HepG2 (cell line): ENCODE measurements around the gene ZNF443. TPM values are rescaled to one million over a fixed set of nuclear protein-coding genes. Genes with fewer than 3 reads are reported as not detected.

Experiments
- ATAC-seq: fragments of 200-7000 bp; cut with Tn5 transposase; 3 replicates; pipeline ENCODE4 v1.9.1; 2020; ENCODE audit warnings: mild to moderate bottlenecking, moderate library complexity
- BruUV-seq: library from RNA; stranded (reverse); fragments of 400-500 nt; replicated peaks from 2 replicates; lab custom pipeline; 2021; lab: Mats Ljungman, UMichigan
- CTCF ChIA-PET: fragments of 300-600 bp; formaldehyde crosslinking; extraction: SDS; loops from one replicate; lab custom pipeline; 2021; ENCODE audit warnings: low total read pairs, inconsistent platforms, low intra/inter-chr PET ratio; lab: Yijun Ruan, JAX
- POLR2A ChIA-PET: fragments of 350-600 bp; sonication (Branson Sonifier 250); formaldehyde crosslinking; loops from one replicate; lab custom pipeline; 2020; ENCODE audit warnings: antibody characterized with exemption, inconsistent platforms; lab: Yijun Ruan, JAX
- DNase-seq: peaks from one replicate; pipeline ENCODE4 v3.0.0-alpha.2; 2015; ENCODE audit warnings: low spot score
- FAIRE-seq: peaks from 3 replicates; lab custom pipeline; 2011; peaks lifted over from hg19 to GRCh38; lab: Jason Lieb, UNC
- H2AFZ ChIP-seq: one replicate; pipeline ENCODE4 v1.6.1; 2011; ENCODE audit warnings: low read length, inconsistent platforms
- H3K27ac ChIP-seq: fragments of 300-600 bp; 3 replicates; pipeline ENCODE4 v1.8.0; 2011; ENCODE audit warnings: mixed run types, mild to moderate bottlenecking, mixed read lengths, low read length, inconsistent platforms; ENCODE audit not compliant: insufficient read depth; ENCODE audit errors: extremely low read length
- H3K27me3 ChIP-seq, 2 experiments: fragments of 200-600 bp in 1 of 2; 2 replicates in 1 of 2; 3 replicates in 1 of 2; pipeline versions ENCODE4 v1.6.0 to v1.8.0; 2011; ENCODE audit warnings: low read length in 2 of 2, mild to moderate bottlenecking in 2 of 2, moderate library complexity in 2 of 2, inconsistent platforms in 1 of 2; ENCODE audit not compliant: insufficient read depth in 2 of 2, control insufficient read depth in 1 of 2
- H3K36me3 ChIP-seq, 2 experiments: fragments of 200-600 bp in 1 of 2; replicated peaks in 1 of 2; 2 replicates in 1 of 2; 3 replicates in 1 of 2; pipeline versions ENCODE4 v1.5.1 to v1.8.0; 2011; ENCODE audit warnings: low read length in 2 of 2, inconsistent platforms in 1 of 2; ENCODE audit not compliant: insufficient read depth in 2 of 2, control insufficient read depth in 1 of 2
- H3K4me1 ChIP-seq: 2 replicates; pipeline ENCODE4 v1.5.1; 2012; ENCODE audit warnings: low read length, inconsistent platforms; ENCODE audit not compliant: insufficient read depth
- H3K4me2 ChIP-seq: 2 replicates; pipeline ENCODE4 v1.6.0; 2011; ENCODE audit warnings: low read depth, low read length, inconsistent platforms
- H3K4me3 ChIP-seq, 3 experiments: fragments of 200-600 bp in 1 of 3; sonication (generic), shearing (Covaris generic) in 1 of 3; replicated peaks in 1 of 3; 2 replicates each; pipeline ENCODE4 v1.5.1; 2011 to 2016; ENCODE audit warnings: low read length in 3 of 3, inconsistent platforms in 2 of 3, low read depth in 2 of 3, mild to moderate bottlenecking in 2 of 3, control low read depth in 1 of 3, mixed read lengths in 1 of 3; ENCODE audit not compliant: insufficient read depth in 1 of 3
- H3K79me2 ChIP-seq: one replicate; pipeline ENCODE4 v1.6.1; 2011; ENCODE audit warnings: low read length, inconsistent platforms; ENCODE audit not compliant: insufficient read depth
- H3K9ac ChIP-seq: 2 replicates; pipeline ENCODE4 v1.6.0; 2011; ENCODE audit warnings: mild to moderate bottlenecking, low read depth, low read length, inconsistent platforms; ENCODE audit not compliant: insufficient read depth
- H3K9me3 ChIP-seq: 2 replicates; pipeline ENCODE4 v1.5.1; 2012; ENCODE audit warnings: mild to moderate bottlenecking, low read length
- H4K20me1 ChIP-seq: 2 replicates; pipeline ENCODE4 v1.6.0; 2011; ENCODE audit warnings: inconsistent platforms, mild to moderate bottlenecking, low read length, moderate library complexity; ENCODE audit not compliant: insufficient read depth
- ATF7 ChIP-seq, 2 experiments: fragments of 450-650 bp in 1 of 2; sonication (generic) in 1 of 2; formaldehyde crosslinking in 1 of 2; IDR thresholded peaks; 2 replicates each; pipeline versions ENCODE4 v1.4.0 to v1.6.1; 2016 to 2020; ENCODE audit warnings: antibody characterized with exemption in 1 of 2, mild to moderate bottlenecking in 1 of 2, missing genetic modification reagents in 1 of 2
- FOXA3 ChIP-seq: IDR thresholded peaks from 2 replicates; pipeline ENCODE4 v1.6.1; 2016; ENCODE audit warnings: missing genetic modification reagents, missing compliant biosample characterization
- GZF1 ChIP-seq: sonication (generic); formaldehyde crosslinking; IDR thresholded peaks from 2 replicates; pipeline ENCODE4 v1.5.1; 2020; ENCODE audit warnings: mild to moderate bottlenecking, missing genetic modification reagents
- HHEX ChIP-seq: IDR thresholded peaks from 2 replicates; pipeline ENCODE4 v1.6.1; 2016; ENCODE audit warnings: control low read depth
- MATR3 ChIP-seq: sonication (generic); formaldehyde crosslinking; IDR thresholded peaks from 2 replicates; pipeline ENCODE4 v1.4.0; 2020; ENCODE audit warnings: missing genetic modification reagents
- REST ChIP-seq, 2 experiments: IDR thresholded peaks; 2 replicates each; pipeline ENCODE4 v1.6.1; 2011 to 2012; ENCODE audit warnings: low read length in 2 of 2, borderline replicate concordance in 1 of 2, low read depth in 1 of 2, mild to moderate bottlenecking in 1 of 2, moderate library complexity in 1 of 2
- SIN3A ChIP-seq: IDR thresholded peaks from 2 replicates; pipeline ENCODE4 v1.6.1; 2011; ENCODE audit warnings: low read depth, mild to moderate bottlenecking, control low read depth, low read length, borderline replicate concordance
- U2AF1 ChIP-seq: fragments of 200-400 bp; formaldehyde crosslinking; optimal IDR thresholded peaks from 2 replicates; pipeline ENCODE3; 2017; ENCODE audit warnings: mild to moderate bottlenecking, low read depth, low read length
- ZBTB21 ChIP-seq: sonication (generic); formaldehyde crosslinking; IDR thresholded peaks from 2 replicates; pipeline ENCODE4 v1.4.0; 2020; ENCODE audit warnings: missing genetic modification reagents
- ZNF142 ChIP-seq: sonication (generic); formaldehyde crosslinking; IDR thresholded peaks from 2 replicates; pipeline ENCODE4 v1.4.0; 2020; ENCODE audit warnings: missing genetic modification reagents
- ZNF205 ChIP-seq: IDR thresholded peaks from 2 replicates; pipeline ENCODE4 v1.6.1; 2018; ENCODE audit warnings: missing biosample characterization, missing genetic modification reagents
- ZNF800 ChIP-seq: sonication (generic); formaldehyde crosslinking; IDR thresholded peaks from 2 replicates; pipeline ENCODE4 v1.4.0; 2020; ENCODE audit warnings: missing genetic modification reagents
- WGBS: methylation state at CpG from one replicate; pipeline ENCODE4 v1.1.6; 2017; ENCODE audit warnings: low lambda C conversion rate; 5-methylcytosine and 5-hydroxymethylcytosine counted together
- in situ Hi-C: cut with HindIII; loops from 2 replicates; pipeline ENCODE4 v1.10.0; 2017; ENCODE audit warnings: low pct_unique_long_range_greater_than_20kb; ENCODE audit not compliant: extremely low pct_ligation_motif_present
- intact Hi-C: fragments of 100-400 bp; cut with micrococcal nuclease; formaldehyde crosslinking; loops from one replicate; pipeline ENCODE4 v1.10.0; 2022; ENCODE audit not compliant: unreplicated experiment
- polyA plus RNA-seq, 8 experiments: library from polyadenylated mRNA; depleted of rRNA in 3 of 8; stranded (reverse) in 7 of 8; unstranded in 1 of 8; fragments of >200 nt; fragmentation: Illumina TruSeq in 4 of 8; extraction: Trizol in 4 of 8; gene quantifications; 2 replicates each; pipeline versions ENCODE4 v1.2.1 to v1.2.3, GENCODE V29; 2011 to 2016; ENCODE audit warnings: low read depth in 4 of 8, missing spikeins in 1 of 8, mixed read lengths in 1 of 8; ENCODE audit not compliant: insufficient read depth in 1 of 8
- total RNA-seq, 5 experiments: library from RNA; depleted of rRNA; stranded (reverse); fragments of >200 nt; fragmentation: Illumina TruSeq; extraction: Trizol; gene quantifications; 2 replicates each; pipeline ENCODE4 v1.2.3, GENCODE V29; 2016; ENCODE audit warnings: low read depth in 1 of 5

Gene ZNF443
- total and polyA plus RNA-seq, 2 of the 13 experiments (the other 11 are each of a cell fraction or from before 2014, with no cell fraction given): 3.6 to 19.0 TPM

- intact Hi-C loops (no loop called here), in situ Hi-C loops (no loop called here)
- FAIRE-seq (no peak), ATAC-seq (peak; percentile 64), DNase-seq (no peak)
- BruUV-seq: no TSS peak
- WGBS: 4% methylated on average over 5 of the region's 11 CpGs
- Histone ChIP-seq H2AFZ (peak overlapping the region; percentile 79), H3K9me3 (no peaks in the 10 kb centered on the region), H3K4me3 (peak overlapping the region; percentile 88 to 100 (median 93)), H3K79me2 (peaks cover 28% of the 10 kb centered on the region), H3K27ac (peak overlapping the region; percentile 57), H3K9ac (peak overlapping the region; percentile 77), H3K27me3 (no peaks in the 10 kb centered on the region), H3K4me1 (peaks cover 37% of the 10 kb centered on the region), H4K20me1 (no peaks in the 10 kb centered on the region), H3K4me2 (peak overlapping the region; percentile 86), H3K36me3 (no peaks in the 10 kb centered on the region)
- POLR2A ChIA-PET: interaction anchor here (0.8 to 6.1 kb wide), 2 partner anchors 11 to 47 kb away, joined by 3 to 62 read pairs; no protein-coding TSS in a partner anchor
- CTCF ChIA-PET: no interaction called here
- TF ChIP-seq ATF7 (IDR thresholded peaks at IDR 0.05) (0 out of 2 replicates have a peak, but pooled peaks have one; percentile 24), ATF7 (CRISPR knock-in tag; IDR thresholded peaks at IDR 0.05) (no peak), ZBTB21 (CRISPR knock-in tag) (peak; percentile 21; the same call in 1 of the 2 replicates), ZNF800 (CRISPR knock-in tag) (0 out of 2 replicates have a peak, but pooled peaks have one; percentile 19), REST (IDR thresholded peaks at IDR 0.05; ENCODE audit: borderline replicate concordance in 1 of 2, low read depth in 1 of 2, low read length in 2 of 2) (no peak), HHEX (CRISPR knock-in tag) (no peak), MATR3 (no peak), ZNF205 (CRISPR knock-in tag) (no peak), SIN3A (0 out of 2 replicates have a peak, but pooled peaks have one; percentile 31), ZNF142 (0 out of 2 replicates have a peak, but pooled peaks have one; percentile 2), FOXA3 (CRISPR knock-in tag) (0 out of 2 replicates have a peak, but pooled peaks have one; percentile 1), GZF1 (0 out of 2 replicates have a peak, but pooled peaks have one; percentile 7), U2AF1 (peak; percentile 36)
These were observed 44.2 kb upstream of the ZNF443 start for GRCh38 chr19:12485052-12485416.
